Activated naive CD4-positive, alpha-beta T cell (primary cell): Measurements from ENCODE around the gene SPAG5.
A peak's percentile ranks its signal among the peaks of the same experiment; 100 is the strongest.
"Not testable (repeated sequence)": the region's sequence is repeated elsewhere in the genome, so short reads cannot be mapped to it uniquely, and the experiment has no call there.

ENCODE experiments used
- DNase-seq, 4 experiments: peaks; one replicate each; lab custom pipeline; 2025; lab: John Stamatoyannopoulos, UW

The SPAG5 gene

GRCh38 chr17:28612936-28613872 is 14.4 kb upstream of the SPAG5 start:
- peak in 1 of 4 experiments; percentile 6 for DNase-seq

- DNase-seq, result no peak
These were observed 13.7 kb upstream of the SPAG5 start for GRCh38 chr17:28612531-28612930.

GRCh38 chr17:28610376-28610775 is 11.6 kb upstream of the SPAG5 start:
- no peak for DNase-seq

GRCh38 chr17:28604031-28604430 is 5.2 kb upstream of the SPAG5 start:
- not testable (repeated sequence) for DNase-seq

GRCh38 chr17:28599311-28600184 is 723 bp upstream of the SPAG5 start:
- peak in 3 of 4 experiments; percentile 33 to 57 (median 53) for DNase-seq

GRCh38 chr17:28598389-28598788 is 436 bp downstream of the SPAG5 start:
- DNase-seq, result no peak

GRCh38 chr17:28597606-28598383 is 1.0 kb downstream of the SPAG5 start:
- DNase-seq, result no peak

- no peak for DNase-seq
These were observed 6.6 kb downstream of the SPAG5 start for GRCh38 chr17:28592260-28592659.

- no peak for DNase-seq
These were observed 13.0 kb downstream of the SPAG5 start for GRCh38 chr17:28585851-28586250.

- DNase-seq, result no peak
These were observed 14.4 kb downstream of the SPAG5 start for GRCh38 chr17:28584434-28584833.

- DNase-seq, result no peak
These were observed 16.3 kb downstream of the SPAG5 start for GRCh38 chr17:28582513-28582912.

- DNase-seq, result no peak
These were observed 17.9 kb downstream of the SPAG5 start for GRCh38 chr17:28580959-28581358.

GRCh38 chr17:28579526-28579925 is 19.3 kb downstream of the SPAG5 start:
- DNase-seq, result no peak

GRCh38 chr17:28578246-28579195 is 20.3 kb downstream of the SPAG5 start:
- no peak for DNase-seq

- no peak for DNase-seq
These were observed 21.4 kb downstream of the SPAG5 start for GRCh38 chr17:28577466-28577824.

- DNase-seq, result peak; percentile 78 to 98 (median 90)
These were observed 21.9 kb downstream of the SPAG5 start, which contains the start of gene ALDOC for GRCh38 chr17:28576758-28577465. TSS of gene ALDOC (minus strand) at chr17:28576895. CDS start at chr17:28575532, 1,363 bp downstream.

- not testable (repeated sequence) for DNase-seq
These were observed 22.8 kb downstream of the SPAG5 start for GRCh38 chr17:28576016-28576415.

GRCh38 chr17:28575126-28575795 is 23.6 kb downstream of the SPAG5 start:
- DNase-seq, result no peak

- DNase-seq, result no peak
These were observed 24.3 kb downstream of the SPAG5 start for GRCh38 chr17:28574526-28574925.
